Measurements from ENCODE around the gene VPS37B.
A peak's percentile ranks its signal among the peaks of the same experiment; 100 is the strongest.

The VPS37B gene

GRCh38 chr12:122888232-122888752 lies 7.6 kb downstream of the VPS37B start:
- DNase-seq (ENCODE audit: insufficient read length), result no peak
- peak; percentile 87 for FAIRE-seq
- TF ChIP-seq POLR2AphosphoS5 (IDR thresholded peaks at IDR 0.05; ENCODE audit: low read depth, low read length), result no peak
- TF ChIP-seq POLR2A (IDR thresholded peaks at IDR 0.05; ENCODE audit: low read depth, low read length), result no peak
- no peak for TF ChIP-seq TAF1 (IDR thresholded peaks at IDR 0.05; ENCODE audit: borderline replicate concordance, low read depth, low read length)

GRCh38 chr12:122887819-122888212 lies 8.1 kb downstream of the VPS37B start:
- FAIRE-seq, result no peak
- DNase-seq (ENCODE audit: insufficient read length), result no peak
- no peak for TF ChIP-seq POLR2A (IDR thresholded peaks at IDR 0.05; ENCODE audit: low read depth, low read length)
- no peak for TF ChIP-seq POLR2AphosphoS5 (IDR thresholded peaks at IDR 0.05; ENCODE audit: low read depth, low read length)
- no peak for TF ChIP-seq TAF1 (IDR thresholded peaks at IDR 0.05; ENCODE audit: borderline replicate concordance, low read depth, low read length)

- DNase-seq (ENCODE audit: insufficient read length) (no peak), FAIRE-seq (peak; percentile 85)
- TF ChIP-seq POLR2A (IDR thresholded peaks at IDR 0.05; ENCODE audit: low read depth, low read length) (no peak), POLR2AphosphoS5 (IDR thresholded peaks at IDR 0.05; ENCODE audit: low read depth, low read length) (no peak), TAF1 (IDR thresholded peaks at IDR 0.05; ENCODE audit: borderline replicate concordance, low read depth, low read length) (no peak)
Measured at GRCh38 chr12:122886851-122887818, 8.8 kb downstream of the VPS37B start.

GRCh38 chr12:122886161-122886560 lies 9.8 kb downstream of the VPS37B start:
- no peak for TF ChIP-seq POLR2A (IDR thresholded peaks at IDR 0.05; ENCODE audit: low read depth, low read length)
- FAIRE-seq (no peak), DNase-seq (ENCODE audit: insufficient read length) (no peak)

- no peak for FAIRE-seq
- no peak for DNase-seq (ENCODE audit: insufficient read length)
- TF ChIP-seq POLR2AphosphoS5 (IDR thresholded peaks at IDR 0.05; ENCODE audit: low read depth, low read length) (no peak), TAF1 (IDR thresholded peaks at IDR 0.05; ENCODE audit: borderline replicate concordance, low read depth, low read length) (no peak), POLR2A (IDR thresholded peaks at IDR 0.05; ENCODE audit: low read depth, low read length) (no peak)
Measured at GRCh38 chr12:122884860-122885259, 11.1 kb downstream of the VPS37B start.

GRCh38 chr12:122884091-122884826 lies 11.7 kb downstream of the VPS37B start:
- no peak for TF ChIP-seq TAF1 (IDR thresholded peaks at IDR 0.05; ENCODE audit: borderline replicate concordance, low read depth, low read length)
- no peak for TF ChIP-seq POLR2AphosphoS5 (IDR thresholded peaks at IDR 0.05; ENCODE audit: low read depth, low read length)
- TF ChIP-seq POLR2A (IDR thresholded peaks at IDR 0.05; ENCODE audit: low read depth, low read length), result no peak
- no peak for DNase-seq (ENCODE audit: insufficient read length)
- no peak for FAIRE-seq

GRCh38 chr12:122882908-122883558 lies 12.9 kb downstream of the VPS37B start:
- DNase-seq (ENCODE audit: insufficient read length), result no peak
- no peak for TF ChIP-seq POLR2A (IDR thresholded peaks at IDR 0.05; ENCODE audit: low read depth, low read length)
- FAIRE-seq, result no peak

- no peak for DNase-seq (ENCODE audit: insufficient read length)
- FAIRE-seq, result no peak
- TF ChIP-seq POLR2A (IDR thresholded peaks at IDR 0.05; ENCODE audit: low read depth, low read length), result no peak
- no peak for TF ChIP-seq TAF1 (IDR thresholded peaks at IDR 0.05; ENCODE audit: borderline replicate concordance, low read depth, low read length)
- TF ChIP-seq POLR2AphosphoS5 (IDR thresholded peaks at IDR 0.05; ENCODE audit: low read depth, low read length), result no peak
Measured at GRCh38 chr12:122880668-122881067, 15.3 kb downstream of the VPS37B start.

- no peak for DNase-seq (ENCODE audit: insufficient read length)
- no peak for TF ChIP-seq TAF1 (IDR thresholded peaks at IDR 0.05; ENCODE audit: borderline replicate concordance, low read depth, low read length)
- no peak for TF ChIP-seq POLR2A (IDR thresholded peaks at IDR 0.05; ENCODE audit: low read depth, low read length)
- TF ChIP-seq POLR2AphosphoS5 (IDR thresholded peaks at IDR 0.05; ENCODE audit: low read depth, low read length), result no peak
- FAIRE-seq, result no peak
Measured at GRCh38 chr12:122880155-122880667, 15.7 kb downstream of the VPS37B start.

GRCh38 chr12:122878780-122879612 lies 16.9 kb downstream of the VPS37B start:
- TF ChIP-seq TAF1 (IDR thresholded peaks at IDR 0.05; ENCODE audit: borderline replicate concordance, low read depth, low read length), result no peak
- TF ChIP-seq POLR2AphosphoS5 (IDR thresholded peaks at IDR 0.05; ENCODE audit: low read depth, low read length), result no peak
- no peak for TF ChIP-seq POLR2A (IDR thresholded peaks at IDR 0.05; ENCODE audit: low read depth, low read length)
- no peak for FAIRE-seq
- DNase-seq (ENCODE audit: insufficient read length), result no peak

Measured in GM12892 (cell line).